GM18870 (cell line): ENCODE measurements around the gene HES4.
"Not testable (repeated sequence)": the region's sequence is repeated elsewhere in the genome, so short reads cannot be mapped to it uniquely, and the experiment has no call there.

Experiments used
- ATAC-seq: cut with Tn5 transposase; IDR thresholded peaks from one replicate; pipeline ENCODE4 v1.9.1; 2021; ENCODE audit warnings: moderate library complexity; ENCODE audit not compliant: unreplicated experiment

The HES4 gene

GRCh38 chr1:981491-981954, 18.4 kb downstream of the HES4 start:
- no peak for ATAC-seq

- ATAC-seq: no peak
Observed at GRCh38 chr1:980602-981395, 19.1 kb downstream of the HES4 start.

- ATAC-seq: no peak
Observed at GRCh38 chr1:980137-980571, 19.7 kb downstream of the HES4 start.

- no peak for ATAC-seq
Observed at GRCh38 chr1:979744-980072, 20.2 kb downstream of the HES4 start.

GRCh38 chr1:978835-979743, 20.8 kb downstream of the HES4 start:
- no peak for ATAC-seq

GRCh38 chr1:978069-978834, 21.6 kb downstream of the HES4 start:
- ATAC-seq: no peak

GRCh38 chr1:976791-977190, 23.1 kb downstream of the HES4 start:
- ATAC-seq: not testable (repeated sequence)

GRCh38 chr1:975896-976683, 23.8 kb downstream of the HES4 start:
- no peak for ATAC-seq

- ATAC-seq: no peak
Observed at GRCh38 chr1:975365-975764, 24.5 kb downstream of the HES4 start.

GRCh38 chr1:974687-975328, 25.1 kb downstream of the HES4 start:
- ATAC-seq: no peak

- ATAC-seq: no peak
Observed at GRCh38 chr1:974293-974640, 25.6 kb downstream of the HES4 start.

- no peak for ATAC-seq
Observed at GRCh38 chr1:973459-974292, 26.2 kb downstream of the HES4 start.

GRCh38 chr1:972726-973458, 27.0 kb downstream of the HES4 start:
- no peak for ATAC-seq

- no peak for ATAC-seq
Observed at GRCh38 chr1:971751-972506, 28.0 kb downstream of the HES4 start.

- no peak for ATAC-seq
Observed at GRCh38 chr1:970973-971730, 28.7 kb downstream of the HES4 start.

- no peak for ATAC-seq
Observed at GRCh38 chr1:970242-970972, 29.5 kb downstream of the HES4 start.
